ENCODE data around the gene PPP2R3B.
A peak's percentile ranks its signal among the peaks of the same experiment; 100 is the strongest.

The PPP2R3B gene

DNA sequence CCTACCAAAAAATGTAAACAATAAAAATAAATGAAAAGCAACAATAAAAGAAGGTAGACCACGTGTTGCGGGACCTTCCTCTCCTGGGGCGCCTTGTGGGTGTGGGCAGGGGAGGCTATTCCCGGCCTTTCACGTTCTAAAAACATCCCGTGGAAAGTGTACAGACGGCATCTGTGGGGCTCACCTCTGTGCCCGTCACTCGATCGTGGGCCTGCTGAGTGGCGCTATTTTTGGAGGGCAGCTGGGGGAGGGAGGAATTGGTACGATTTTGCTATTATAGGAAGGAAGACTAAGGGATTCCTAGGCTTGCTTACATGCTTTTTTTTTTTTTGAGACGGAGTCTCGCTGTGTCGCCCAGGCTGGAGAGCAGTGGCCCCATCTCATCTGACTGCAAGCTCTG is 13.6 kb upstream of the PPP2R3B start:
- no peak overlapping the region for H3K4me3 ChIP-seq (ENCODE audit: low read depth, low read length)
- TF ChIP-seq CTCF (conservative IDR thresholded peaks at IDR 0.05; ENCODE audit: low read depth, low read length) = no peak
- no peak for DNase-seq (ENCODE audit: low read depth)

GRCh38 chrX:397575-397974 is 10.9 kb upstream of the PPP2R3B start:
- peak overlapping the region; percentile 31 for H3K4me3 ChIP-seq (ENCODE audit: low read depth, low read length)
- peak; percentile 93 for DNase-seq (ENCODE audit: low read depth)
- no peak for TF ChIP-seq CTCF (conservative IDR thresholded peaks at IDR 0.05; ENCODE audit: low read depth, low read length)

DNA sequence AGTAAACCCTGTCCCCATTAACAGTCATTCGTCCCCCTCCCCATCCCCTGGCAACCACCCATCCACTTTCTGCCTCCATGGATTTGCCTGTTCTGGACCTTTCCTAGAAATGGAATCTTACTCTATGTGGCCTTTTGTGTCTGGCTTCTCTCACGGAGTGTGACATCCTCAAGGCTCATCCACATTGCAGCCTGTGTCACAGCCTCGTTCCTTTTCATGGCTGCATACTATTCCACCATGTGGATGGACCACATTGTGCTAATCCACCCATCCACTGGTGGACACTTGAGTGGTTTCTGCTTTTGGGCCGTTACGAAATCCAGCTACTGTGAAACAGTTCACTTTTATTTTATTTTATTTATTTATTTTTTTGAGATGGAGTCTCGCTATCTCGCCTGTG is 8.1 kb upstream of the PPP2R3B start:
- DNase-seq (ENCODE audit: low read depth) = no peak
- no peak for TF ChIP-seq CTCF (conservative IDR thresholded peaks at IDR 0.05; ENCODE audit: low read depth, low read length)

GRCh38 chrX:392575-392846 is 5.8 kb upstream of the PPP2R3B start:
- no peak for TF ChIP-seq CTCF (conservative IDR thresholded peaks at IDR 0.05; ENCODE audit: low read depth, low read length)
- no peak for DNase-seq (ENCODE audit: low read depth)
- no peak overlapping the region for H3K4me3 ChIP-seq (ENCODE audit: low read depth, low read length)

More for the DNA sequence above, 8.1 kb upstream of the PPP2R3B start:
- no peak overlapping the region for H3K4me3 ChIP-seq (ENCODE audit: low read depth, low read length)

GRCh38 chrX:391717-392574 is 5.2 kb upstream of the PPP2R3B start:
- TF ChIP-seq CTCF (conservative IDR thresholded peaks at IDR 0.05; ENCODE audit: low read depth, low read length) = no peak
- H3K4me3 ChIP-seq (ENCODE audit: low read depth, low read length) = no peak overlapping the region
- no peak for DNase-seq (ENCODE audit: low read depth)

- DNase-seq (ENCODE audit: low read depth) = no peak
- no peak for TF ChIP-seq CTCF (conservative IDR thresholded peaks at IDR 0.05; ENCODE audit: low read depth, low read length)
- no peak overlapping the region for H3K4me3 ChIP-seq (ENCODE audit: low read depth, low read length)
Measured at GRCh38 chrX:390459-390858, 3.8 kb upstream of the PPP2R3B start.

GRCh38 chrX:389021-389441 is 2.3 kb upstream of the PPP2R3B start:
- no peak overlapping the region for H3K4me3 ChIP-seq (ENCODE audit: low read depth, low read length)
- no peak for TF ChIP-seq CTCF (conservative IDR thresholded peaks at IDR 0.05; ENCODE audit: low read depth, low read length)
- DNase-seq (ENCODE audit: low read depth) = no peak

All from choroid plexus epithelial cell (primary cell).